Astrocyte of the cerebellum (primary cell): ENCODE results near the gene BTLA.

Experiments
- DNase-seq: peaks from one replicate; pipeline ENCODE4 v3.0.0-alpha.2; 2011; ENCODE audit warnings: low read depth
- H3K4me3 ChIP-seq: 2 replicates; pipeline ENCODE4 v1.5.1; 2011; ENCODE audit warnings: mild to moderate bottlenecking, low read depth, low read length, moderate library complexity
- in situ Hi-C: cut with HindIII; loops from 2 replicates; pipeline ENCODE4 v1.10.0; 2017; ENCODE audit warnings: low sequenced_read_pairs
- TF ChIP-seq, protein P1 (sequence below): IDR thresholded peaks from 2 replicates; pipeline ENCODE4 v1.5.1; 2012; ENCODE audit warnings: low read length, low read depth, moderate library complexity, mild to moderate bottlenecking; ENCODE audit errors: missing control alignments

Gene BTLA

DNA sequence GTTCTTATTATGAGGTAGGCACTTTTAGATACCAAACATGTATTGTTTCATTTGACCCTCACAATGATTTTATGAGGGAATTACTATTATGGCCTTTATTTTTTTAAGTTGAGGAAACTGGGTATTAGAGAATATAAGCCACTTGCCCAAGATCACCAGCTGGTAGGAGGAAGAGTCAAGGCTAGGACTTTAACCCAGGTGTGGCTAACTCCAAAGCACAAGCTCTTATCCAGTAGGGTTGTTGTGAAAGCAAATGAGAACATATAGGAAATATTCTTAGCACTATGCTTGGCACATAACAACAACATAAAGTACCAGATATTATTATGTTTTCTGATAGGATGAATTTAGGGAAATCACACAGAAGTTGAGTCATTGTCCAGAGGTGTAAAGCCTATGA lies 7.9 kb downstream of the BTLA start:
- no peak for DNase-seq
- in situ Hi-C loops = no loop called here
- H3K4me3 ChIP-seq = no peak overlapping the region
- TF ChIP-seq, protein P1, sequence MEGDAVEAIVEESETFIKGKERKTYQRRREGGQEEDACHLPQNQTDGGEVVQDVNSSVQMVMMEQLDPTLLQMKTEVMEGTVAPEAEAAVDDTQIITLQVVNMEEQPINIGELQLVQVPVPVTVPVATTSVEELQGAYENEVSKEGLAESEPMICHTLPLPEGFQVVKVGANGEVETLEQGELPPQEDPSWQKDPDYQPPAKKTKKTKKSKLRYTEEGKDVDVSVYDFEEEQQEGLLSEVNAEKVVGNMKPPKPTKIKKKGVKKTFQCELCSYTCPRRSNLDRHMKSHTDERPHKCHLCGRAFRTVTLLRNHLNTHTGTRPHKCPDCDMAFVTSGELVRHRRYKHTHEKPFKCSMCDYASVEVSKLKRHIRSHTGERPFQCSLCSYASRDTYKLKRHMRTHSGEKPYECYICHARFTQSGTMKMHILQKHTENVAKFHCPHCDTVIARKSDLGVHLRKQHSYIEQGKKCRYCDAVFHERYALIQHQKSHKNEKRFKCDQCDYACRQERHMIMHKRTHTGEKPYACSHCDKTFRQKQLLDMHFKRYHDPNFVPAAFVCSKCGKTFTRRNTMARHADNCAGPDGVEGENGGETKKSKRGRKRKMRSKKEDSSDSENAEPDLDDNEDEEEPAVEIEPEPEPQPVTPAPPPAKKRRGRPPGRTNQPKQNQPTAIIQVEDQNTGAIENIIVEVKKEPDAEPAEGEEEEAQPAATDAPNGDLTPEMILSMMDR = no peak

- no peak overlapping the region for H3K4me3 ChIP-seq
- no peak for DNase-seq
- in situ Hi-C loops = no loop called here
- TF ChIP-seq, protein P1 = no peak
Observed at GRCh38 chr3:112489674-112490479, 9.4 kb downstream of the BTLA start.

DNA sequence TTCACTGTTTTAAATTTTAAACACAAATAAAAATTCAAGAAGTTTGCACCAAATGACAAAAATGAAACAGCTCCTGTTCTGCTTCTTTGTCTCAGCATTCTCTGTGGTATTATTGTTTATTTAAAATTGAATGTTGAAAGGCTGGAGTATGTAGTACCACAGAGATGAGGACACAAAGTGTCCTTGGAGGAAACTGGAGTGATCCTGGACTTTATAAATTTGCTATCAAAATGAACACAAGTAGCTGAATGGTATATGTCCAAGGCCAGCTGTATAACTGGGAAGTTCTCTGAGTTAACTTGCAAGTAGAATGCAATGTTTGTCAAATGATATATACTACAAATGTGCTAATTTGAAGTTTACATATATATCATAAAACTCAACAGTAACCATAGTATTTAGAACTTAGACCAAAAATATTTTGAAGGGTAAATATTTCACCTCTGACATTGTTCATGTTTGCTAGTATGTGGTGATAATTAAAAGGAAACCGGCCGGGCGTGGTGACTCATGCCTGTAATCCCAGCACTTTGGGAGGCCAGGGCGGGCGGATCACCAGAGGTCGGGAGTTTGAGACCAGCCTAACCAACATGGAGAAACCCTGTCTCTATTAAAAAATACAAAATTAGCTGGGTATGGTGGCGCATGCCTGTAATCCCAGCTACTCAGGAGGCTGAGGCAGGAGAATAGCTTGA lies 12.3 kb downstream of the BTLA start:
- in situ Hi-C loops = no loop called here
- TF ChIP-seq, protein P1 = no peak
- DNase-seq = no peak
- no peak overlapping the region for H3K4me3 ChIP-seq

GRCh38 chr3:112484352-112484751 lies 14.9 kb downstream of the BTLA start:
- TF ChIP-seq, protein P1 = no peak
- in situ Hi-C loops = no loop called here
- DNase-seq = no peak
- no peak overlapping the region for H3K4me3 ChIP-seq

- no peak for DNase-seq
- no peak overlapping the region for H3K4me3 ChIP-seq
- TF ChIP-seq, protein P1 = no peak
- in situ Hi-C loops = no loop called here
Observed at GRCh38 chr3:112482675-112483074, 16.6 kb downstream of the BTLA start.

- DNase-seq = no peak
- in situ Hi-C loops = no loop called here
- no peak overlapping the region for H3K4me3 ChIP-seq
- TF ChIP-seq, protein P1 = no peak
Observed at GRCh38 chr3:112481302-112481721, 18.0 kb downstream of the BTLA start.
